Renal pelvis (tissue), 12 donors: ENCODE measurements around the gene SART1. TPM values are rescaled to one million over a fixed set of nuclear protein-coding genes. Genes with fewer than 3 reads are reported as not detected.

Source experiments
- DNase-seq: peaks from one replicate; pipeline ENCODE4 v3.0.0-alpha.2; 2013
- long read RNA-seq, 16 experiments: transcript quantifications; one replicate each; lab custom pipeline, GENCODE V29; 2026
- polyA plus RNA-seq, 3 donors: library from polyadenylated mRNA; unstranded; fragments of 120-200 nt; gene quantifications; one replicate each; pipeline ENCODE4 v1.2.1, GENCODE V29; 2013; ENCODE audit not compliant: insufficient read length in 3 of 3

SART1 gene
- polyA plus RNA-seq = 10 to 100 TPM; 50.1 to 57.6 (median 55.5) TPM
- long read RNA-seq, donor 1, transcript SART1-201 (20 exons, 3,293 nt) = major isoform, 7 of 10 reads
- long read RNA-seq, donor 1, partial matches to known transcripts = 0 of 10 reads
- long read RNA-seq, donor 1, other reads (novel, unspliced or antisense) = 0 of 10 reads
- long read RNA-seq, donor 2, transcript SART1-201 (20 exons, 3,293 nt) = major isoform, 11 of 12 reads
- long read RNA-seq, donor 2, partial matches to known transcripts = 0 of 12 reads
- long read RNA-seq, donor 2, other reads (novel, unspliced or antisense) = 0 of 12 reads
- long read RNA-seq, donor 3, transcript SART1-201 (20 exons, 3,293 nt) = major isoform, 11 of 11 reads
- long read RNA-seq, donor 3, partial matches to known transcripts = 0 of 11 reads
- long read RNA-seq, donor 3, other reads (novel, unspliced or antisense) = 0 of 11 reads
- long read RNA-seq, donor 4, transcript SART1-201 (20 exons, 3,293 nt) = major isoform, 18 of 24 reads
- long read RNA-seq, donor 4, partial matches to known transcripts = 6 of 24 reads
- long read RNA-seq, donor 4, other reads (novel, unspliced or antisense) = 0 of 24 reads
- long read RNA-seq, donor 5, partial matches to known transcripts = 0 of 3 reads
- long read RNA-seq, donor 5, other reads (novel, unspliced or antisense) = 0 of 3 reads
- long read RNA-seq, donor 6, transcript SART1-201 (20 exons, 3,293 nt) = major isoform, 5 of 6 reads
- long read RNA-seq, donor 6, partial matches to known transcripts = 0 of 6 reads
- long read RNA-seq, donor 6, other reads (novel, unspliced or antisense) = 0 of 6 reads
- long read RNA-seq, donor 7, transcript SART1-201 (20 exons, 3,293 nt) = major isoform, 9 of 13 reads
- long read RNA-seq, donor 7, partial matches to known transcripts = 0 of 13 reads
- long read RNA-seq, donor 7, other reads (novel, unspliced or antisense) = 0 of 13 reads
- long read RNA-seq, donor 8, partial matches to known transcripts = 0 of 4 reads
- long read RNA-seq, donor 8, other reads (novel, unspliced or antisense) = 0 of 4 reads
- long read RNA-seq, donor 9, transcript SART1-201 (20 exons, 3,293 nt) = major isoform, 12 of 14 reads
- long read RNA-seq, donor 9, partial matches to known transcripts = 0 of 14 reads
- long read RNA-seq, donor 9, other reads (novel, unspliced or antisense) = 0 of 14 reads
- long read RNA-seq, donor 10, transcript SART1-201 (20 exons, 3,293 nt) = major isoform, 9 of 10 reads
- long read RNA-seq, donor 10, partial matches to known transcripts = 0 of 10 reads
- long read RNA-seq, donor 10, other reads (novel, unspliced or antisense) = 0 of 10 reads
- long read RNA-seq, donor 11, partial matches to known transcripts = 0 of 4 reads
- long read RNA-seq, donor 11, other reads (novel, unspliced or antisense) = 0 of 4 reads
- long read RNA-seq, donor 12, transcript SART1-201 (20 exons, 3,293 nt) = major isoform, 14 of 15 reads
- long read RNA-seq, donor 12, partial matches to known transcripts = 0 of 15 reads
- long read RNA-seq, donor 12, other reads (novel, unspliced or antisense) = 0 of 15 reads
- long read RNA-seq, donor 13, partial matches to known transcripts = 0 of 6 reads
- long read RNA-seq, donor 13, other reads (novel, unspliced or antisense) = 0 of 6 reads
- long read RNA-seq, donor 14 = 0 reads
- long read RNA-seq, donor 15, transcript SART1-201 (20 exons, 3,293 nt) = major isoform, 10 of 11 reads
- long read RNA-seq, donor 15, partial matches to known transcripts = 0 of 11 reads
- long read RNA-seq, donor 15, other reads (novel, unspliced or antisense) = 0 of 11 reads
- long read RNA-seq, donor 16, transcript SART1-201 (20 exons, 3,293 nt) = major isoform, 8 of 11 reads
- long read RNA-seq, donor 16, partial matches to known transcripts = 0 of 11 reads
- long read RNA-seq, donor 16, other reads (novel, unspliced or antisense) = 0 of 11 reads

DNA sequence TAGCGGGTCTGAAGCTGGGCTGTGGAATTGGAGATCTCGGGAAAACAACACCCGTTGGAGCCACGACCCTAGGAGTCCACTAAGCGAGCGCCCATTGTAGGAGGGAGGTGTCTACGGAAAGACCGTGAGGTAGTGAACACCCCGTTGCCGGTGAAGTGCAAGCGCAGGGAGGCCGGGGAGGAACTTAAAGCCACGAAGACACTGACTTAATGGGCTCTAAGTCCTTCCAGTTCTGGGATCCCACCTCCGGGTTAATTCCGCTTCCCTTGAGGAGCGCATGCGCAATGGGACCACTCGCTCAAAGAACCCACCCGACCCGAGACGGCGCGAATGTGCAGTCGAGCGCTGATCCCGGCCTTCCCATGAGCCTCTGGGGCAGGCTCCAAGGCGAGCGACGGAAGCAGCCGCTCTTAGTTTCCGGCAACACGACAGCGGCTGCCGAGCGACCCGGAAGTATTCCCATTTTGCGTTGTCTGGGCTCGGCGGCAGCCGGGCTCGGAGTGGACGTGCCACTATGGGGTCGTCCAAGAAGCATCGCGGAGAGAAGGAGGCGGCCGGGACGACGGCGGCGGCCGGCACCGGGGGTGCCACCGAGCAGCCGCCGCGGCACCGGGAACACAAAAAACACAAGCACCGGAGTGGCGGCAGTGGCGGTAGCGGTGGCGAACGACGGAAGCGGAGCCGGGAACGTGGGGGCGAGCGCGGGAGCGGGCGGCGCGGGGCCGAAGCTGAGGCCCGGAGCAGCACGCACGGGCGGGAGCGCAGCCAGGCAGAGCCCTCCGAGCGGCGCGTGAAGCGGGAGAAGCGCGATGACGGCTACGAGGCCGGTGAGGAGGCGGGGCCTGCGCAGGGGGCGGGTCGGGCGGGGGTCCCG lies at the start of gene SART1:
Gene SART1 (plus strand): TSS at position 468 of the 874 bp plus-strand sequence. CDS start 47 bp downstream, at position 515.
- DNase-seq = peak; percentile 98

DNA sequence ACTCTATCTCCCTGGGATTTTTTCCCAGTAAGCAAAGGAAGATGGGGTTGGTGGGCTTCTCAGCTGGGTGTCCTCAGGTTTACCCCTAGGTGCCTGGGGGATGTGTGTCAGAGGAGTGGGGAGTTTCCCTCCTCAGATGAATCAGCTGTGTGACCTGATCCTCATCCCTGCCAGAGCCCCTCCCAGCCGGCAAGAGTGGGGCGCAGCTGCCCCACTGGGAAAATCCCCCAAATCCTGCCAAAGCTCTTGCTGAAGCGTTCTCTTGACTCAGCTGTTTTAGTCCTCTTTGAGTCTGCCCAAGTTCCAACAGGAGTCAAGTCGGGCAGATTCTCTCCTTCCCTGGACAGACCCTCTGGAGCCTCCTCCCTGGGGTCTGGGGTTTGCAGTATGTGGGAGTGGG lies 48.7 kb upstream of the SART1 start:
- no peak for DNase-seq

DNA sequence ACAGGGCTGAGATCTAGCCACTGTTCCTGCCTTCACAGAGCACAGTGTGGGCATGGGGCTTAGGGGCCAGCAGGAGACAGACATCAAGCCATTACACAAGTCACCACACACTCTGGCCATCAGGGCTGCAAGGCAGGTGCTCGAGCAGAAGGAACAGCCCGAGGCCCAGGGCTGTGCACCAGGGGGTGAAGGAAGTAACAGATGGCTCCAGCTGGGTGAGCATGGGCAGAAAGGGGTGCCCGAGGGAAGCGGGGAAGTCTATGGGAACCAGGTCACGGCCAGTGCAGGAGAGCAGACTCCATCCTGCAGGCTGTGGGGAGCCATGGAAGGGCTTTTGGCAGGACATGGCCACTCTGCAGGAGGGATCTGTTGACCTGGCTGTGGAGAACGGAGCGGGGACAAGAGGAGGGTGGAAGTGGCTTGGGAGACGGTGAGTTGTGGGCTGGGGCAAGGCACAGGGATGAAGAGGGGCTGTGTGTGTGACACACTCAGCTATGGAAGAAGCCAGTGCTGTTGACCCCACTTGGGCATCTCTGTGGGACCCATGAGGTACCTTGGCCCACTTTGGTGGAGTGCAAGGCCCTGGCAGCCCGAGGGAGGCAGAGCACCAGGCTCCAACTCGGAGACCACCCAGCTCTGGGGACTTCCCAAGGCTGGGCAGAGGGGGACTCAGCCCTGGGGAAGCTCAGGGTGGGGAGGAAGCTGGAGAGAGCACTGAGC lies 46.3 kb upstream of the SART1 start:
- no peak for DNase-seq

DNA sequence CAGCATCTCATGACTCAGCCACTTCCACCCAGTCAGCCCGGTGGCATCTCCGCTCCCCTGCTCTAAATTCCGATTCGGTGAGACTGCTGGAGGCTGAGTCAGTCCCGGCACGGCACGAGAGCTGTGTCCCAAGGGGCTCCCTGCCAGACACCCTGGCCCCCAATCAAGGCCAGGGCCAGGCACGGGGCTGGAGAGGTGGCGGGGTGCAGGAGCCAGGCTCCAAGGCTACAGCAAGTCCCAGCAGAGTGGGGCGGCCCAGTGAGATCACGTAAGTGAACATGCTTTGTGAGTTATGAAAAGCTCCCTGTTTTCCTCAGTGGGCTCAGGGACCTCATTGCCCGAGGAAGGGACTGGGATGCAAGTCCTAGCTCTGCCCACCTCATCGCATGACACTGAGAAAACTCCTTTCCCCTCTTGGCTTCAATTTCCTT lies 45.7 kb upstream of the SART1 start:
- no peak for DNase-seq

DNA sequence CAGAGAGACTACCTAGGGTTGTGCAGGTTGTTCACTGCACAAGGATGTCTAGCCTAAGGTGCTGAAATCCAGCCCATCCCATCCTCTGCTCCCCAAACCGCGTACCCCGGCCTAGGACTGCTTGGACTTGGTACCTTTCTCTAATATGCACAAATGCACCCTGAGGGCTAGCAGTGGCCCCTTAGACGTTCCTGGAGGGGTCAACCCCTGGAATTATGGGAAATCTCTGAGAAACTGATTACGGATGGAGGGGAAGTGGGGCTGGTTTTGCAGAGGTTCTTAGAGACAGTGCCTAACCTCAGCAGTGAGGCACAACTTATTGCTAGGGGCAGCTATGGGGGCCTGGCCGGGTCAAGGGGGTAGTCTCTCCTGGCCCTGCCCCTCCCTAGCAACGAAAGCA lies 45.1 kb upstream of the SART1 start:
- no peak for DNase-seq

DNA sequence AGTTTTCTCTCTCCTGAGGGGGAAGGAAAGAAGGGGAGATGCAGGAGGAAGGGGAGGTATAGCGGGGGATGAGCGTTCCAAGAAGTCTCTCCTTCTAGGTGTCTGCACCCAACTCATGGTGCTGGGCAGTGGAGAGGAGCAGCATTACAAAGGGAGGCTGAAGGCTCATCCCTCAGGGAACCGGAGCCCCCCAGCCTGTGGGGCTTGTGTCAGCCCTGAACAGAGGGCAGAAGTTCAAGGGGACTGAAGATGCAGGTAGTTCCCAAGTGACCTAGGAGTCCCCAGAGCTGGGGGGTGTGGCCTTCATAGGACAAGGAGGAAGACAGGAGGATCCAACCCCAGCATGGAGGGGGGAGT lies 44.5 kb upstream of the SART1 start:
- DNase-seq = no peak

GRCh38 chr11:65917434-65918210 lies 43.9 kb upstream of the SART1 start:
- no peak for DNase-seq

- DNase-seq = no peak
Measured at GRCh38 chr11:65918211-65919140, 43.1 kb upstream of the SART1 start, which contains the start of gene C11orf68. Gene C11orf68 (minus strand): TSS chr11:65919062. CDS start chr11:65919031, 31 bp downstream.

GRCh38 chr11:65919141-65919572 lies 42.4 kb upstream of the SART1 start, which contains the start of gene DRAP1:
Gene DRAP1 (plus strand): TSS chr11:65919426. CDS start chr11:65919502, 76 bp downstream.
- peak; percentile 98 for DNase-seq

GRCh38 chr11:65919573-65920371 lies 41.8 kb upstream of the SART1 start:
- DNase-seq = no peak

DNA sequence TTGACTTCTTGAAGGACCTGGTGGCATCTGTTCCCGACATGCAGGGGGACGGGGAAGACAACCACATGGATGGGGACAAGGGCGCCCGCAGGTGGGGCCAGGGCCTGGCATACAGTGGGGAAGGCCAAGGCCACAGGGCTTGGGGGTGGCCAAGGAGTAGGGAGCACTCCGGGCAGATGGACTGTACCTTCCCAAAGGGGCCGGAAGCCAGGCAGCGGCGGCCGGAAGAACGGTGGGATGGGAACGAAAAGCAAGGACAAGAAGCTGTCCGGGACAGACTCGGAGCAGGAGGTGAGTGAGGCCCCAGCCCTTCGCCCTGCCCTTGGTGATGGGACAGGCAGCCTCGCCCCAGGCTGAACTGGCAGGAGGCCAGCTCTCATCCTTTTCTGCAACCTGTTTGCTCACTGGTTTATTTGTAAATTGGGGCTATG lies 41.1 kb upstream of the SART1 start:
- DNase-seq = no peak

DNA sequence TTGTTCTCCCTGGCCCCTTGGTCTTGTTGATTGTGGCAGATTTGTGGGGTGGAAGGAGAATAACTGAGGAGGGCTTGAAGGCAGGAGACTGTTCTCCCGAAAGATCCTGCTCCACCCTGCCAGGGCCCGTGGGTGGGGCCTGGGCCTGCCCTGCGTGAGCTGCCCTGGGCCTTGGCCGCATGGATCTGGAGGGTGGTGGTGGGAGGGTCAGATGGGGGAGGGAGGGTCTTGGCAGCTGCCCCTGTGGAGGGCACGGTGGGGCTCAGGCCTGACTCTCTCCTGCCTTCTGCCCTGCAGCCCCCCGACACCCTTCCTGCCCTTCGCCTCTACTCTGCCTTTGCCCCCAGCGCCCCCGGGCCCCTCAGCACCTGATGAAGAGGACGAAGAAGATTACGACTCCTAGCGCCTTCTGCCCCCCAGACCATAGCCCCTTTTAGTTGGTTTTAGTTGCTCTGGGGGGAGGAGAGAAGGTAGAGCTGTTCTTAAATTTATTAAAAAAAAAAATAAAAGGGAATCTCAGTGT lies 40.4 kb upstream of the SART1 start:
- DNase-seq = no peak

- DNase-seq = no peak
Measured at GRCh38 chr11:65921876-65922275, 39.7 kb upstream of the SART1 start.

DNA sequence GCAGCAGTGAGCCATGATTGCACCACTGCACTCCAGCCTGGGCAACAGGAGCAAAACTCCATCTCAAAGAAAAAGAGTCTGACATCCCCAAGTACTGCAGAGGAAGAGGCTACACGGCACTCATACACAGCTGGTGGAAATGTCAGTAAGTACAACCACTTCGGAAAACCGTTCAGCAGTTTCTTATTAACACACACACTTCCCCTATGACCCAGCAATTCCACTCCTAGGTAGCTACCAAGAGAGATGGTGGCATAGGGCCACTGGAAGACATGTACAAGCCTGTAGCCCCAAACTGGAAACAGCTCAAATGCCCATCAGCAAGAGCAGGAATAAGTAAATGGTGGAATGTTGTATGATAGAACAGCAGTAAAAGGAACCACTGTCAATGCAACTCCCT lies 39.0 kb upstream of the SART1 start:
- no peak for DNase-seq

DNA sequence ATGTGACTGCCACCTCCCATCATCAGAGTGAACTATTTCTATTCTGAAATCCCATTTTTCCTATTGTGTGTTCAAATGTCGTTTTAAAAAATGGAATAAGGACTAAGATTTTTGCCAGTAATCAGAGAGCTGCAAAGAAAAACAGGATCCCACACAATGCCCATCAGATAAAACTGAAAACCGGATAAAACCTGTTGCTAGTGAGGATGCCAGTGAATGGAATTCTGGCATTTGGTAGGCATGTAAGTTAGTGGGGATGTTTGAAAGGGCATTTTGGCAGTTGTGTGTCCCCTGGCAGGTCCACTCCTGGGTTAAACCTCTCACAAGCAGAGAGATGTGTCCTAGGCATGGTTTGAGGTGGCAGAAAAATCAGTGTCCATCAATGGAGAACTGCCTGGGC lies 36.1 kb upstream of the SART1 start:
- no peak for DNase-seq
